ENCODE results near the gene CD74. TPM values are rescaled to one million over a fixed set of nuclear protein-coding genes. Genes with fewer than 3 reads are reported as not detected.

CD74 gene
- total RNA-seq, 1 experiment from 2014 or later = 8,933 TPM

DNA sequence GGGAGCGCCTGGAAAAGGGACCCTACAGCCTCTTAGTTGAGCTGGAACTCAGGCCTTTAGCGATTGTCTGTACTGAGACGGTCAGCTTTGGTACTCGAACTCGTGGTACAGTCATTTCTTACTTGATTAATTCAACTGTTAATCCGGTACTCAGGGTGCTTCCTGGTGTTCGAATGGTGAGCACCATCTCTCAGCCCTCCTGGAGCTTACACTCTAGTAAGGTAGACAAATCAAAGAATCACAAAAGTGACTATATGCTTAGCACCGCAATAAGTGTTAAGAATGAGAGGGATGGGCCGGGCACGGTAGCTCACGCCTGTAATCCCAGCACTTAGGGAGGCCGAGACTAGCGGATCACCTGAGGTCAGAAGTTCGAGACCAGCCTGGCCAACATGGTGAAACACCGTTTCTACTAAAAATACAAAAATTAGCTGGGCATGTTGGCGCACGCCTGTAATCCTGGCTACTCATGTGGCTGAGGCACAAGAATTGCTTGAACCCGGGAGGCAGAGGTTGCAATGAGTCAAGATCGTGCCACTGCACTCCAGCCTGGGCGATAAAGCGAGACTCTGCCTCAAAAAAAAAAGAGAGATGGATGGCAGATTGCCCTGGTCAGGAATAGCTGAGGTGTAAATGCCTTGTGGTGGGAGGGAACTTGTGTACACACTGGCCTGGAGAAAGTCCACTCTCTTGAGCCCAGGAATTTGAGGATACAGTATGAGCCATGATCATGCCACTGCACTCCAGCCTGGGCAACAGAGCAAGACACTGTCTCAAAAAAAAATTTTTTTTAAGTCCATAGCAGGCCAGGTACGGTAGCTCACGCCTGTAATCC, 54.2 kb downstream of the CD74 start:
- Histone ChIP-seq H4K20me1 (ENCODE audit: insufficient read depth, low read depth, low read length) (peaks cover 19% of the 10 kb centered on the region), H3K27ac (ENCODE audit: low read length) (peak overlapping the region; percentile 68), H3K4me2 (ENCODE audit: low read depth, low read length, poor library complexity, severe bottlenecking) (peak overlapping the region; percentile 85), H3K9ac (ENCODE audit: low read length) (peak overlapping the region; percentile 97), H3K4me3 (ENCODE audit: low read length) (peak overlapping the region; percentile 89), H3K9me3 (ENCODE audit: low read length) (no peaks in the 10 kb centered on the region), H3K4me1 (ENCODE audit: low read length) (peaks cover 43% of the 10 kb centered on the region), H3K36me3 (ENCODE audit: insufficient read depth, low read length) (peaks cover 30% of the 10 kb centered on the region; the same call in 1 of the 2 replicates), H3K79me2 (ENCODE audit: low read length) (peaks cover 57% of the 10 kb centered on the region), H2AFZ (ENCODE audit: low read length) (no peak overlapping the region; the same call in 1 of the 2 replicates), H3K27me3 (ENCODE audit: low read length) (no peaks in the 10 kb centered on the region), H3K9me2 (replicated peaks; ENCODE audit: insufficient read depth, low read length) (no peaks in the 10 kb centered on the region)
- DNase-seq = peak; percentile 65

DNA sequence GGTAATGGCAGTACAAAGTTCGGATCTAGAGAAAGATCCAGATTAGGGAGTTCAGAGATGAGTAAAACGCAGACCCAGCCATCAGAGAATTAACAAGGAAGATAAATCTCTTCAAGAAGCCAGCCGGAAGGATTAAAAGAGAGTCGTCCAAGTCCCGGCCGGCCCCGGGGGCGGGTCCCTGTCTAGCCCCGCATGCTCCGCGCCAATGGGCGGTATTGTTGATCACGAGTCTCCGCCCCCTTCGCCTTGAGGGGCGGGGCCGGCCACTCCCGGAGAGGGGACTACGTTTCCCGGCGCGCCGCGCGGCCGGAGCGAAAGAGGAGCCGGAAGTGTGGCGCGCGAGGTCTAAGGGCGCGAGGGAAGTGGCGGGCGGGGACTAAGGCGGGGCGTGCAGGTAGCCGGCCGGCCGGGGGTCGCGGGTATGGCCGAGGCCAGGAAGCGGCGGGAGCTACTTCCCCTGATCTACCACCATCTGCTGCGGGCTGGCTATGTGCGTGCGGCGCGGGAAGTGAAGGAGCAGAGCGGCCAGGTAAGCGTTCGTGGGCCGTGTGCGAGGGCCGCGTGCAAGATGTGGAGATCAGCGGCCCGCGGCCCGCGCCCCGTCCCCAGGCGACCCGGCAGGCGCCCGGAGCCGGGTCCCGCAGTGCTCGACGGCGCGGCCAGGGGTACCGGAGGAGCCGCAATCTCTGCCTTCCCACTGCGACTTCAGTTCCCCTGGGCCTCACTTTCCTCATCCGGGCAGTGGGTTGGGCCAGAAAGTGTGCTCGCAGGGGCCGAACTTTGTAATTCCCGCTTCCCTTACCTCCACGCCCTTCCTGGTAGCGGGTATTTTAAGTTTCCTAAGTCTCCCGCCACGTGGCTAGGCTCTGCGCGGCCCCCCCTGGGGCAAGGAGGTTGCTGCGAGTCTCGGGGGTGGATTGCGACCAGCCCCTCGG, 55.1 kb downstream of the CD74 start, which contains the start of gene TCOF1:
TSS of gene TCOF1 (plus strand) at position 372 of the 935 bp plus-strand sequence. CDS start at position 422, 50 bp downstream.
- Histone ChIP-seq H3K4me3 (ENCODE audit: low read length) (peak within 1 kb of the TSS; percentile 89), H3K79me2 (ENCODE audit: low read length) (peaks cover 48% of the 10 kb centered on the region), H3K27me3 (ENCODE audit: low read length) (no peaks in the 10 kb centered on the region), H3K4me2 (ENCODE audit: low read depth, low read length, poor library complexity, severe bottlenecking) (peak within 1 kb of the TSS; percentile 85), H3K9me3 (ENCODE audit: low read length) (no peaks in the 10 kb centered on the region), H3K9me2 (replicated peaks; ENCODE audit: insufficient read depth, low read length) (no peaks in the 10 kb centered on the region), H4K20me1 (ENCODE audit: insufficient read depth, low read depth, low read length) (peaks cover 14% of the 10 kb centered on the region), H3K27ac (ENCODE audit: low read length) (peak within 1 kb of the TSS; percentile 68), H3K4me1 (ENCODE audit: low read length) (peaks cover 43% of the 10 kb centered on the region), H3K36me3 (ENCODE audit: insufficient read depth, low read length) (peaks cover 25% of the 10 kb centered on the region; the same call in 1 of the 2 replicates), H2AFZ (ENCODE audit: low read length) (peak within 1 kb of the TSS; percentile 59), H3K9ac (ENCODE audit: low read length) (peak within 1 kb of the TSS; percentile 97)
- peak; percentile 99 for DNase-seq

DNA sequence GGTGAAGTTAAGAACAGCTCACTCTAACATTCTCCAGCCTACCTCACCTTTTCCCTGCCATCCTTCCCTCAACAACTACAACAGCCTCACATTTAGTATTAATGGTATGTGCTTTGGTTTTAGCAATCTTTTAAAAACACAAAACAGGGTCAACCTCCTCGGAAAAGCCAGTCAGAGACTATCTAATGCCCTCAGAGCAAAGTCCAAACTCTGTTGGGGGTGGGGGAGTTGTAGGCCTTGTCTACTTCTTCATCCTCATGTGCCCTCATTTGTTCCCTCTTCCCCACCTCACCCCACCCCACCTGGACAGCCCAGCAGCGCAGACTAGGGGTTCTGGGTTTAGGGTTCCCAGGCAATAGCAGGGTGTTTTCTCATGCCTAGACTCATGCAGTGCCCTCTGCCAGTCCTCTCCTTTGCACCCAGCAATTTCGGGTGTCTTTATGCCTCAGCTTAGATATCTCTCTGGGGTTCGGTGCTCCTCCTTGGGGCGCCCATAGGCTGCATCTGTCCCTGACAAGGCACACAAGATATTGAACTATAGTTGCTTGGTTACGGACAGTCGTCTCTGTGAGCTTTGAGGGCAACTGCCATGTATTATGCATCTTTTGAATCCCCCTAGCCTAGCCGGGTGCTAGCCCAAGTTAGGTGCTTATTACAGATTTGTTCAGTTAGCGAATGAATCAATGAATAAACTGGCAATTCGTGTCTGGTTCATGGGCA, 56.0 kb downstream of the CD74 start:
- no peaks in the 10 kb centered on the region for H3K27me3 ChIP-seq (ENCODE audit: low read length)
- H3K4me3 ChIP-seq (ENCODE audit: low read length) = peak overlapping the region; percentile 89; the same call in 1 of the 2 replicates
- H3K27ac ChIP-seq (ENCODE audit: low read length) = no peak overlapping the region
- H4K20me1 ChIP-seq (ENCODE audit: insufficient read depth, low read depth, low read length) = peaks cover 14% of the 10 kb centered on the region
- peaks cover 40% of the 10 kb centered on the region for H3K4me1 ChIP-seq (ENCODE audit: low read length)
- no peaks in the 10 kb centered on the region for H3K9me3 ChIP-seq (ENCODE audit: low read length)
- H3K9me2 ChIP-seq (replicated peaks; ENCODE audit: insufficient read depth, low read length) = no peaks in the 10 kb centered on the region
- DNase-seq = no peak
- H3K79me2 ChIP-seq (ENCODE audit: low read length) = peaks cover 39% of the 10 kb centered on the region
- H3K36me3 ChIP-seq (ENCODE audit: insufficient read depth, low read length) = peaks cover 16% of the 10 kb centered on the region; the same call in 1 of the 2 replicates
- H3K4me2 ChIP-seq (ENCODE audit: low read depth, low read length, poor library complexity, severe bottlenecking) = peak overlapping the region; percentile 38
- H3K9ac ChIP-seq (ENCODE audit: low read length) = peak overlapping the region; percentile 25
- peak overlapping the region; percentile 59 for H2AFZ ChIP-seq (ENCODE audit: low read length)

DNA sequence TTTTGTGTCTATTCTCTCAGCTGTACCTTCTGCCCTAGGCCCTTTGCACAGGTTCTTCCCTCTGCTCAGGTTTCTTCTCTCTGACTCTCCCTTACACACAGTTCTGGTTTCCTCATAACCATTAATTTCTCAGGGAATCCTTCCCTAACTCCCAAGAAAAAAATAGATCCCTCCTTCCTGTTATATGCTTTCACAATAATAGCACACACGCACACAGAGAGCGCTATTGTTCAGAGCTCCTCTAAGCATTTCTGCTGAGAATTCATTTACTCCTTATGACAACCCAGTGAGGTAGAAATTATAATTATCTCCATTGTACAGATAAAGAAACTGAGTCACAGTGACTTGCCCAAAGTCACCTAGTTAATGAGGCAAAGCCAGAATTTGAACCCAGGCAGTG, 56.9 kb downstream of the CD74 start:
- peaks cover 14% of the 10 kb centered on the region for H4K20me1 ChIP-seq (ENCODE audit: insufficient read depth, low read depth, low read length)
- H3K9me2 ChIP-seq (replicated peaks; ENCODE audit: insufficient read depth, low read length) = no peaks in the 10 kb centered on the region
- H3K4me2 ChIP-seq (ENCODE audit: low read depth, low read length, poor library complexity, severe bottlenecking) = no peak overlapping the region

DNA sequence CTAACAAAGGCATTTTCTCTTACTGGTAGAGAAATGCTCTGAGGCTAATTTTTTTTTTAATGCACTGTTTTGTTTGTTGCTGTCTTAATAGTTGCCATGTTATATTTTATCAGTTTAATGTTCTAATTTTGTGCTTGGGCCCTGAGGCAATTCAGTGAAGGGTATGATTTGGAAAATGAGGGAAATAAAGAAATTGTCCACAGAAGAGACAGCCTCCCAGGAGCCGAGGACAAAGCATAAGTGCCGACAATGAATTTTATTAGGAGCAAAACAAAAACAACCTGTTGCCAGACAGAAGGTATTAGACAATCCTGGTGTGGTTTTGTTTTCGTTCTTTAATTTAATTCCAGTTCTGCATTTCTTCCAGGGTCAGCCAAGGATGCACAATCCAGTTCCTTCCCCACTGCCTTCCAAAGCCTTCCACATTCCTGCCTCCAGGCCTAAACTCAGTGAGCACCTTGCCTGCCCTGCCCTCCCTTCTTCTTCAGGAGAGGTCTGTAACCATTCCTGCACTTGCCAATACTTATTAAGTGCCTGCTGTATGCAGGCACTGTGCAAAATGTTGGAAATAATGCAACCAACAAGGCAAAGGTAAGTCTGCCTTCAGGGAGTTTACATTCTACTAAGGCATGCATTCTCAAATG, 59.6 kb downstream of the CD74 start:
- Histone ChIP-seq H4K20me1 (ENCODE audit: insufficient read depth, low read depth, low read length) (no peaks in the 10 kb centered on the region), H3K9ac (ENCODE audit: low read length) (no peak overlapping the region), H2AFZ (ENCODE audit: low read length) (no peak overlapping the region), H3K27me3 (ENCODE audit: low read length) (no peaks in the 10 kb centered on the region), H3K4me3 (ENCODE audit: low read length) (no peak overlapping the region), H3K9me2 (replicated peaks; ENCODE audit: insufficient read depth, low read length) (no peaks in the 10 kb centered on the region), H3K27ac (ENCODE audit: low read length) (no peak overlapping the region), H3K79me2 (ENCODE audit: low read length) (peaks cover 7% of the 10 kb centered on the region), H3K9me3 (ENCODE audit: low read length) (no peaks in the 10 kb centered on the region), H3K4me1 (ENCODE audit: low read length) (peaks cover 16% of the 10 kb centered on the region), H3K36me3 (ENCODE audit: insufficient read depth, low read length) (no peaks in the 10 kb centered on the region), H3K4me2 (ENCODE audit: low read depth, low read length, poor library complexity, severe bottlenecking) (no peak overlapping the region)
- no peak for DNase-seq

More for the DNA sequence above, 56.9 kb downstream of the CD74 start:
- Histone ChIP-seq H2AFZ (ENCODE audit: low read length) (no peak overlapping the region), H3K27ac (ENCODE audit: low read length) (no peak overlapping the region), H3K79me2 (ENCODE audit: low read length) (peaks cover 31% of the 10 kb centered on the region), H3K9ac (ENCODE audit: low read length) (no peak overlapping the region), H3K36me3 (ENCODE audit: insufficient read depth, low read length) (peaks cover 13% of the 10 kb centered on the region; the same call in 1 of the 2 replicates), H3K27me3 (ENCODE audit: low read length) (no peaks in the 10 kb centered on the region), H3K4me3 (ENCODE audit: low read length) (no peak overlapping the region), H3K4me1 (ENCODE audit: low read length) (peaks cover 33% of the 10 kb centered on the region), H3K9me3 (ENCODE audit: low read length) (no peaks in the 10 kb centered on the region)
- no peak for DNase-seq

DNA sequence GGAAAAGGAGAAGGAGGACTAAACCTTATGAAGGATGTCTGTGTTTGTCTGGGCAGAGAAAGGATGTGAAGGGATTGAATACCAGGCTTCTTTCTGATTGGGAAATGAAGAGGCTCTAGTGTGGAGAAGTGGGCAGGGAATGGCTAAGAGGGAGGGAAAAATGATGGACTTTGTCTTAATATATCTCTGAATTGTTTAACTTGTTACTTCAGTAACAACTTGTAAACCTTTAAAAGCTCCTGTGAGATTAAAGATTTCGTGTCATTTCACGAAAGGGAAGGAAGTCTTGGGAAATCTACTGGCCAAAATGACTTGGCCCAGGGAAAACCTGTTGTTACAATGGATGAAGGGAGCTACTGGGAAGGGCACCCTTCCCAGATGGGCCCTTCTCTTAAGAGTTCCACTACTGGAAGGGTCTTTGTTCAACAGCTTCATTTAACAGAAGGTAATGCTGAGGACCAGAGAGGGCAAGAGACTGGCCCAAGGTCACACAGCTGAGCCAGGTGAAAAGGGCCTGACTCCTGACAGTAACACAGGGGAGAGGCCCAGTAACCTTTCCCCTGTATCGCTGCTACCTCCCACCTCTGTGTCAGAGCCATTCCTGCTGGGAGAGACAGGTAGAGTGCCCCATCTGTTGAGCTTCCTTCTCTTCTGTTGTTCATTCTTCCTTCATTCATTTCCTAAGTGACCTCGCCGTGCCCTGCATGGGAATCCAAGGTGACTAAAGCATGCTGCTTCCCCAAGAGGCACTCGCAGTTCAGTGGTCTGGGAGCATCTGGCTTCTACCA, 60.3 kb downstream of the CD74 start:
- Histone ChIP-seq H3K27me3 (ENCODE audit: low read length) (no peaks in the 10 kb centered on the region), H3K9ac (ENCODE audit: low read length) (no peak overlapping the region), H2AFZ (ENCODE audit: low read length) (no peak overlapping the region), H3K9me3 (ENCODE audit: low read length) (no peaks in the 10 kb centered on the region), H3K79me2 (ENCODE audit: low read length) (no peaks in the 10 kb centered on the region), H4K20me1 (ENCODE audit: insufficient read depth, low read depth, low read length) (no peaks in the 10 kb centered on the region), H3K36me3 (ENCODE audit: insufficient read depth, low read length) (no peaks in the 10 kb centered on the region), H3K9me2 (replicated peaks; ENCODE audit: insufficient read depth, low read length) (no peaks in the 10 kb centered on the region), H3K4me2 (ENCODE audit: low read depth, low read length, poor library complexity, severe bottlenecking) (no peak overlapping the region), H3K4me3 (ENCODE audit: low read length) (no peak overlapping the region), H3K27ac (ENCODE audit: low read length) (no peak overlapping the region), H3K4me1 (ENCODE audit: low read length) (peaks cover 16% of the 10 kb centered on the region)
- no peak for DNase-seq
